ENCODE measurements around the gene AQP10.
"Not testable (repeated sequence)": the region's sequence is repeated elsewhere in the genome, so short reads cannot be mapped to it uniquely, and the experiment has no call there.

Gene AQP10

DNA sequence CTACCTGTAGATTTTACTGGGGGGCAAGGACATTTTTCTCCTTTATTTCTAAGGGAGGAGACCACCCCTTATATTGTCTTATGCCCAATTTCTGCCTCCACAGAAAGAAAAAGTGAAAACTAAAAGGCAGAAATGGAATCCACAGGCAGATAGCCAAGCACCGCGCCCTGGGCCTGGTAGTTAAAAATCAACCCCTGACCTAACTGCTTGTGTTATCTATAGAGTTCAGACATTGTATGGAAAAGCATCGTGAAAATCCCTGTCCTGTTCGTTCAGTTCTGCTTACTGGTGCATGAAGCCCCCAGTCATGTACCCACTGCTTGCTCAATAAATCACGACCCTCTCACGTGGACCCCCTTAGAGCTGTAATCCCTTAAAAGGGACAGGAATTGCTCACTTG lies 50.5 kb downstream of the AQP10 start:
- no peaks in the 10 kb centered on the region for H3K4me1 ChIP-seq (ENCODE audit: insufficient read depth, low read length, poor library complexity, severe bottlenecking)
- no peak overlapping the region for H3K9ac ChIP-seq (ENCODE audit: low read depth, low read length, poor library complexity, severe bottlenecking)
- H2AFZ ChIP-seq (ENCODE audit: low read length) = no peak overlapping the region
- no peaks in the 10 kb centered on the region for H4K20me1 ChIP-seq (ENCODE audit: insufficient read depth, low read length, poor library complexity, severe bottlenecking)
- no peaks in the 10 kb centered on the region for H3F3A ChIP-seq (ENCODE audit: low read depth)
- H3K9me2 ChIP-seq (replicated peaks; ENCODE audit: low read depth, low read length) = no peaks in the 10 kb centered on the region
- H3K4me3 ChIP-seq (ENCODE audit: low read length, poor library complexity, severe bottlenecking) = no peak overlapping the region
- no peaks in the 10 kb centered on the region for H3K36me3 ChIP-seq (ENCODE audit: insufficient read depth, low read length)
- no peaks in the 10 kb centered on the region for H3K79me2 ChIP-seq (ENCODE audit: insufficient read depth, low read length)
- H3K27me3 ChIP-seq (ENCODE audit: insufficient read depth, low read length, poor library complexity, severe bottlenecking) = no peaks in the 10 kb centered on the region
- H3K4me2 ChIP-seq (ENCODE audit: low read depth, low read length, poor library complexity, severe bottlenecking) = no peak overlapping the region
- H3K9me3 ChIP-seq (ENCODE audit: insufficient read depth, low read depth, low read length) = no peaks in the 10 kb centered on the region
- no peak for TF ChIP-seq EZH2phosphoT487 (IDR thresholded peaks at IDR 0.05; ENCODE audit: borderline replicate concordance)
- TF ChIP-seq, protein P1, sequence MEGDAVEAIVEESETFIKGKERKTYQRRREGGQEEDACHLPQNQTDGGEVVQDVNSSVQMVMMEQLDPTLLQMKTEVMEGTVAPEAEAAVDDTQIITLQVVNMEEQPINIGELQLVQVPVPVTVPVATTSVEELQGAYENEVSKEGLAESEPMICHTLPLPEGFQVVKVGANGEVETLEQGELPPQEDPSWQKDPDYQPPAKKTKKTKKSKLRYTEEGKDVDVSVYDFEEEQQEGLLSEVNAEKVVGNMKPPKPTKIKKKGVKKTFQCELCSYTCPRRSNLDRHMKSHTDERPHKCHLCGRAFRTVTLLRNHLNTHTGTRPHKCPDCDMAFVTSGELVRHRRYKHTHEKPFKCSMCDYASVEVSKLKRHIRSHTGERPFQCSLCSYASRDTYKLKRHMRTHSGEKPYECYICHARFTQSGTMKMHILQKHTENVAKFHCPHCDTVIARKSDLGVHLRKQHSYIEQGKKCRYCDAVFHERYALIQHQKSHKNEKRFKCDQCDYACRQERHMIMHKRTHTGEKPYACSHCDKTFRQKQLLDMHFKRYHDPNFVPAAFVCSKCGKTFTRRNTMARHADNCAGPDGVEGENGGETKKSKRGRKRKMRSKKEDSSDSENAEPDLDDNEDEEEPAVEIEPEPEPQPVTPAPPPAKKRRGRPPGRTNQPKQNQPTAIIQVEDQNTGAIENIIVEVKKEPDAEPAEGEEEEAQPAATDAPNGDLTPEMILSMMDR (conservative IDR thresholded peaks at IDR 0.05; ENCODE audit: low read length) = no peak

DNA sequence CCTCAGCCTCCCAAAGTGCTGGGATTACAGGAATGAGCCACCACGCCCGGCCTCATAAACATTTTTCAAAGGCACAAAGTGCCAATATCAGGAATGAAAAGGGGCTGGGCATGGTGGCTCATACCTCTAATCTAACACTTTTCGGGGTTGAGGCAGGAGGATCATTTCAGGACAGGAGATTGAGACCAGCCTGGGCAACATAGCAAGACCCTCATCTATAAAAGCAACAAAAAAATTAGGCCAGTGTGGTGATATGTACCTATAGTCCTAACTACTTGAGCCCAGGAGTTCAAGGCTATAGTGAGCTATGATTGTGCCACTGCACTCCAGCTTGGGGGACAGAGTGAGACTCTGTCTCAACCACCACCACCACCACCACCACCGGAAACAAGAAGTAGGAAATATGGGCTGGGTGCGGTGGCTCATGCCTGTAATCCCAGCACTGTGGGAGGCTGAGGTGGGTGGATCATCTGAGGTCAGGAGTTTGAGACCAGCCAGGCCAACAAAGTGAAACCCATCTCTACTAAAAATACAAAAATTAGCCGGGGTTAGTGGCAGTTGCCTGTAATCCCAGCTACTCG lies 53.0 kb downstream of the AQP10 start:
- H3K9ac ChIP-seq (ENCODE audit: low read depth, low read length, poor library complexity, severe bottlenecking); H3K79me2 ChIP-seq (ENCODE audit: insufficient read depth, low read length); H2AFZ ChIP-seq (ENCODE audit: low read length); H3F3A ChIP-seq (ENCODE audit: low read depth); H3K4me3 ChIP-seq (ENCODE audit: low read length, poor library complexity, severe bottlenecking); H3K36me3 ChIP-seq (ENCODE audit: insufficient read depth, low read length); H3K4me1 ChIP-seq (ENCODE audit: insufficient read depth, low read length, poor library complexity, severe bottlenecking); H3K27me3 ChIP-seq (ENCODE audit: insufficient read depth, low read length, poor library complexity, severe bottlenecking); H3K9me2 ChIP-seq (replicated peaks; ENCODE audit: low read depth, low read length); H3K4me2 ChIP-seq (ENCODE audit: low read depth, low read length, poor library complexity, severe bottlenecking); H3K9me3 ChIP-seq (ENCODE audit: insufficient read depth, low read depth, low read length); H4K20me1 ChIP-seq (ENCODE audit: insufficient read depth, low read length, poor library complexity, severe bottlenecking): not testable (repeated sequence)
